ENCODE results near the gene RACK1.

RACK1 gene

DNA sequence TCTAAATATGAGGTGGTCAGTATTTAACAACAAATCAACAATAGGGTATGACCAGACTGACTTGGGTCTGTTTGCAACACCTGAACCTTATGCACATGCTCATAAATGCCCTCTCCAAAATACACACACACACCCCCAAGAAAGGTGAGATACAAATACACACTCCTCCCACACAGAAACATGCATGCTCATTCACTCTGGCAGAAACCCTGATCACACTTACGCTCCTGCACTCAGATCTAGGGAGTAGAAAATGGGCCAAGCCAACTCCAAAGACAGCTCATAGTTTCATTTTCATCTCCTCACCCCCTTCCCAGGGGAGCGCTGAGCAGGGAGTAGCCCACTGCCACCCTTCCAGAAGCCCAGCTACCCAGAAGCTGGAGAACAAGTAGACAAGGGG, 50.0 kb downstream of the RACK1 start:
- Histone ChIP-seq H3K27me3 (ENCODE audit: low read length) (no peaks in the 10 kb centered on the region), H2AFZ (ENCODE audit: low read depth, low read length, severe bottlenecking) (no peak overlapping the region), H3K79me2 (ENCODE audit: insufficient read depth, low read length) (no peaks in the 10 kb centered on the region), H3K4me3 (ENCODE audit: insufficient read depth, low read length, poor library complexity, severe bottlenecking) (no peak overlapping the region), H3K9ac (ENCODE audit: low read length) (no peak overlapping the region), H3K9me3 (ENCODE audit: insufficient read depth, low read length) (no peaks in the 10 kb centered on the region), H3K4me2 (ENCODE audit: low read depth, low read length, poor library complexity, severe bottlenecking) (no peak overlapping the region), H3K9me2 (replicated peaks; ENCODE audit: insufficient read depth, low read length) (no peaks in the 10 kb centered on the region), H4K20me1 (ENCODE audit: low read depth, low read length) (no peaks in the 10 kb centered on the region), H3K27ac (ENCODE audit: low read depth, low read length) (no peak overlapping the region), H3K36me3 (ENCODE audit: low read length) (no peaks in the 10 kb centered on the region), H3F3A (ENCODE audit: insufficient read depth) (peaks cover 16% of the 10 kb centered on the region; the same call in 1 of the 2 replicates)
- TF ChIP-seq EZH2phosphoT487 (conservative IDR thresholded peaks at IDR 0.05; ENCODE audit: low read length) = no peak
- TF ChIP-seq, protein P1, sequence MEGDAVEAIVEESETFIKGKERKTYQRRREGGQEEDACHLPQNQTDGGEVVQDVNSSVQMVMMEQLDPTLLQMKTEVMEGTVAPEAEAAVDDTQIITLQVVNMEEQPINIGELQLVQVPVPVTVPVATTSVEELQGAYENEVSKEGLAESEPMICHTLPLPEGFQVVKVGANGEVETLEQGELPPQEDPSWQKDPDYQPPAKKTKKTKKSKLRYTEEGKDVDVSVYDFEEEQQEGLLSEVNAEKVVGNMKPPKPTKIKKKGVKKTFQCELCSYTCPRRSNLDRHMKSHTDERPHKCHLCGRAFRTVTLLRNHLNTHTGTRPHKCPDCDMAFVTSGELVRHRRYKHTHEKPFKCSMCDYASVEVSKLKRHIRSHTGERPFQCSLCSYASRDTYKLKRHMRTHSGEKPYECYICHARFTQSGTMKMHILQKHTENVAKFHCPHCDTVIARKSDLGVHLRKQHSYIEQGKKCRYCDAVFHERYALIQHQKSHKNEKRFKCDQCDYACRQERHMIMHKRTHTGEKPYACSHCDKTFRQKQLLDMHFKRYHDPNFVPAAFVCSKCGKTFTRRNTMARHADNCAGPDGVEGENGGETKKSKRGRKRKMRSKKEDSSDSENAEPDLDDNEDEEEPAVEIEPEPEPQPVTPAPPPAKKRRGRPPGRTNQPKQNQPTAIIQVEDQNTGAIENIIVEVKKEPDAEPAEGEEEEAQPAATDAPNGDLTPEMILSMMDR (IDR thresholded peaks at IDR 0.05; ENCODE audit: insufficient read depth, low read length, poor library complexity, severe bottlenecking) = no peak

DNA sequence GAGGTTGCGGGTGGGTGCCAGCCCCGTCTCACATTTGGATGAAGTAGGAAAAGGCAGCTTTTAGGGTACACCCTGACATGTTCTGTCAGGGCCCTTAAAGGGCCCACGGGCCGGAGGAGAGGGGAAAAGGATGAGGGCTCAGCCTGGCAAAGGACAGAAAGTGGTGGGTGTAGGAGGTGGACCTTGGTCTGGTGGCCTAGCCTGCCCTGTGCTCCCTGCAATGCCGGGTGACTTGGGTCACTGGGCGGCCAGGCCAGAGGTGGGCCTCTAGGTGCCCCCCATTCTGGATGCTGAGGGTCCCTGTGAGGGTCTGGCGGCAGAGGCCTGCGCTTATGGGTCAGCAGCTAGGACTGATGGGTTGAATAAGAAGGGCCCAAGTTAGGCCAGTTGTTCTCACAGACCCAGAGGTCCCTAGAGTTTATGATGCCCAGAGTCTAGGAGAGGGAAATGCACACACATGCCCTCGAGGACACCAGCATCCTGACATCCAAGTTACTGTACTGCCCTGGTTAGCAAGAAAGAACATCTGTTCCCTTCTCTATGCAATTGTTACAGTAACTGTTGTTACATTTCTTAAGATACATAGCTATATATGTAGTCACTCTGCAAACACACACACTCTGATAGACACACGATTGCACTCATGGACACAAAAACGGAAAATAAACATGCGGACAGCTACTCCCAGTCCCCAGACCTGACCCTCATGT, 51.2 kb downstream of the RACK1 start:
- Histone ChIP-seq H3K4me3 (ENCODE audit: insufficient read depth, low read length, poor library complexity, severe bottlenecking) (peak overlapping the region; percentile 73), H3K9ac (ENCODE audit: low read length) (peak overlapping the region; percentile 78), H3K27me3 (ENCODE audit: low read length) (no peaks in the 10 kb centered on the region), H3K79me2 (ENCODE audit: insufficient read depth, low read length) (no peaks in the 10 kb centered on the region), H3K9me3 (ENCODE audit: insufficient read depth, low read length) (no peaks in the 10 kb centered on the region), H3F3A (ENCODE audit: insufficient read depth) (peaks cover 23% of the 10 kb centered on the region), H3K36me3 (ENCODE audit: low read length) (no peaks in the 10 kb centered on the region), H4K20me1 (ENCODE audit: low read depth, low read length) (no peaks in the 10 kb centered on the region), H2AFZ (ENCODE audit: low read depth, low read length, severe bottlenecking) (peak overlapping the region; percentile 73), H3K27ac (ENCODE audit: low read depth, low read length) (0 out of 2 replicates have a peak overlapping the region, but pooled peaks have one; percentile 33), H3K4me2 (ENCODE audit: low read depth, low read length, poor library complexity, severe bottlenecking) (peak overlapping the region; percentile 89), H3K9me2 (replicated peaks; ENCODE audit: insufficient read depth, low read length) (no peaks in the 10 kb centered on the region)
- TF ChIP-seq EZH2phosphoT487 (conservative IDR thresholded peaks at IDR 0.05; ENCODE audit: low read length) = no peak
- TF ChIP-seq, protein P1 (IDR thresholded peaks at IDR 0.05; ENCODE audit: insufficient read depth, low read length, poor library complexity, severe bottlenecking) = no peak

DNA sequence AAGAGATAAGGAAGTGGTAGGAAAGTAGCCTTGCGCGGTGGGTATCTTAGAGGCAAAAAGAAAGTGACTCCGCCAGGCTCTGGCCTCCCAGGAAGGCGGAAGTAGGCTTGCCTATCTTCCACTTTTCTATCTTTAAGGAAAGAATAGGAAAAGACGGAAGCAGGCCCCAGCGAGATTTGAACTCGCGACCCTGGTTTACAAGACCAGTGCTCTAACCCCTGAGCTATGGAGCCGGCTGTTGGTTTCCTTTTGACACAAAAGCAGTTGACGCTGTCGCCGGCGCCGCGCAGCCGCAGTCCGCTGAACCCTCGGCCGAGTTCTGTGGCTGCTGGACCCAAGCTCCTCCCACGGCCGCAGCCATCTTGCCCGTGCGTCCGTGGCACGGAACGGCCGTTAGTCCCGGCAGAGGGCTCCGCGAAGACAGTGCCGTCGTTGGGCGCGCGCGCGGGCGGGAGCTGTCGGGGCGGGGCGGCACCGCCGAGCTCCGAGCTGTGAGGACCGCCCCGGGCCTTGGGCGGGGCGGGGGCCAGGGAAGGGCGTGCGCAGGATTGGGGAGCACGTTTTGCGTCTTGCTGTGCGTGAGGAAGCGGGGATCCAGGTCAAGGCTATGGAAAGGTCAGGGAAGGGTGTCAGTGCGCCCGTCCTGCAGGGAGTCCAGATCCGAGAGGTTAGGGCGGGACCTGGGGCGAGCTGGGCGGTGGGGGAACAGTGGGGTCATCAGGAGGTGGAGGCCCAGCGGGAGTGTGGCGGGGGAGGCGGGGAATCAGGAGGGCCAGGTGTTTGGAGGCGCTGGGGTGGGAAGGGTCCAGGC, 52.0 kb downstream of the RACK1 start:
- Histone ChIP-seq H3K4me3 (ENCODE audit: insufficient read depth, low read length, poor library complexity, severe bottlenecking) (peak overlapping the region; percentile 73), H2AFZ (ENCODE audit: low read depth, low read length, severe bottlenecking) (peak overlapping the region; percentile 97), H3K9me2 (replicated peaks; ENCODE audit: insufficient read depth, low read length) (no peaks in the 10 kb centered on the region), H3K79me2 (ENCODE audit: insufficient read depth, low read length) (no peaks in the 10 kb centered on the region), H3K4me2 (ENCODE audit: low read depth, low read length, poor library complexity, severe bottlenecking) (peak overlapping the region; percentile 89), H3K36me3 (ENCODE audit: low read length) (no peaks in the 10 kb centered on the region), H3K9me3 (ENCODE audit: insufficient read depth, low read length) (no peaks in the 10 kb centered on the region), H3K27ac (ENCODE audit: low read depth, low read length) (peak overlapping the region; percentile 75), H3K27me3 (ENCODE audit: low read length) (no peaks in the 10 kb centered on the region), H3K9ac (ENCODE audit: low read length) (peak overlapping the region; percentile 78), H4K20me1 (ENCODE audit: low read depth, low read length) (no peaks in the 10 kb centered on the region), H3F3A (ENCODE audit: insufficient read depth) (peaks cover 30% of the 10 kb centered on the region)
- no peak for TF ChIP-seq EZH2phosphoT487 (conservative IDR thresholded peaks at IDR 0.05; ENCODE audit: low read length)
- TF ChIP-seq, protein P1 (IDR thresholded peaks at IDR 0.05; ENCODE audit: insufficient read depth, low read length, poor library complexity, severe bottlenecking) = no peak
